Caco-2 (cell line): ENCODE results near the gene SLC8A2. TPM values are rescaled to one million over a fixed set of nuclear protein-coding genes. Genes with fewer than 3 reads are reported as not detected.

Experiments used
- Bru-seq: library from RNA; stranded (reverse); fragments of 400-500 nt; gene quantifications from one replicate; lab custom pipeline; 2021; lab: Mats Ljungman, UMichigan
- BruChase-seq, 2 experiments: library from RNA; stranded (reverse); fragments of 400-500 nt; gene quantifications; one replicate each; lab custom pipeline; 2021; lab: Mats Ljungman, UMichigan
- BruUV-seq: library from RNA; stranded (reverse); fragments of 400-500 nt; replicated peaks from 2 replicates; lab custom pipeline; 2021; lab: Mats Ljungman, UMichigan
- CTCF ChIA-PET: fragments of 300-600 bp; sonication (Branson Sonifier 250); formaldehyde crosslinking; loops from one replicate; lab custom pipeline; 2022; ENCODE audit warnings: antibody characterized with exemption; lab: Charles Lee
- POLR2A ChIA-PET: fragments of 300-600 bp; sonication (Branson Sonifier 250); formaldehyde crosslinking; loops from one replicate; lab custom pipeline; 2022; ENCODE audit warnings: antibody characterized with exemption; lab: Charles Lee
- DNase-seq, 2 experiments: peaks; one replicate each; pipeline versions ENCODE4 v3.0.0 to v3.0.0-alpha.2; 2020 to 2022
- H3K27me3 ChIP-seq: replicated peaks from 2 replicates; pipeline ENCODE4 v1.6.0; 2011; ENCODE audit warnings: low read length; ENCODE audit not compliant: control insufficient read depth, insufficient read depth
- H3K36me3 ChIP-seq: 2 replicates; pipeline ENCODE4 v1.5.1; 2011; ENCODE audit warnings: low read length; ENCODE audit not compliant: control insufficient read depth, insufficient read depth
- H3K4me1 ChIP-seq: fragments of 250-450 bp; sonication (Bioruptor Pico); 2 replicates; pipeline ENCODE4 v1.5.1; 2020; ENCODE audit warnings: mild to moderate bottlenecking
- H3K4me3 ChIP-seq: 2 replicates; pipeline ENCODE4 v1.5.1; 2011; ENCODE audit warnings: low read depth, mild to moderate bottlenecking, control low read depth, low read length
- H3K9me3 ChIP-seq: fragments of 250-450 bp; sonication (Bioruptor Pico); 2 replicates; pipeline ENCODE4 v1.5.1; 2020; ENCODE audit warnings: mild to moderate bottlenecking, moderate library complexity
- H3K27ac Mint-ChIP-seq: one replicate; pipeline ENCODE4 v1.8.0; 2022; ENCODE audit warnings: mixed read lengths; ENCODE audit not compliant: unreplicated experiment
- H3K27me3 Mint-ChIP-seq: one replicate; pipeline ENCODE4 v1.8.0; 2022; ENCODE audit warnings: mixed read lengths; ENCODE audit not compliant: insufficient read depth, unreplicated experiment
- H3K36me3 Mint-ChIP-seq: one replicate; pipeline ENCODE4 v1.8.0; 2022; ENCODE audit warnings: mild to moderate bottlenecking, mixed read lengths; ENCODE audit not compliant: insufficient read depth, unreplicated experiment
- H3K4me1 Mint-ChIP-seq: one replicate; pipeline ENCODE4 v1.8.0; 2022; ENCODE audit warnings: low read depth, mixed read lengths; ENCODE audit not compliant: unreplicated experiment
- H3K4me3 Mint-ChIP-seq: one replicate; pipeline ENCODE4 v1.8.0; 2022; ENCODE audit warnings: mild to moderate bottlenecking, moderate library complexity, mixed read lengths; ENCODE audit not compliant: unreplicated experiment
- H3K9me3 Mint-ChIP-seq: one replicate; pipeline ENCODE4 v1.8.0; 2022; ENCODE audit warnings: mixed read lengths; ENCODE audit not compliant: unreplicated experiment
- CTCF ChIP-seq, 2 experiments: fragments of 200-600 bp in 1 of 2; IDR thresholded peaks; 1 replicate in 1 of 2; 2 replicates in 1 of 2; pipeline versions ENCODE4 v1.5.1 to v1.8.0; 2011 to 2022; ENCODE audit warnings: antibody characterized with exemption in 1 of 2, control low read depth in 1 of 2, inconsistent platforms in 1 of 2, low read depth in 1 of 2, low read length in 1 of 2, mild to moderate bottlenecking in 1 of 2, moderate library complexity in 1 of 2; ENCODE audit not compliant: insufficient read depth in 1 of 2, severe bottlenecking in 1 of 2, unreplicated experiment in 1 of 2
- intact Hi-C: fragments of 100-400 bp; cut with micrococcal nuclease; formaldehyde crosslinking; loops from one replicate; pipeline ENCODE4 v1.10.0; 2022; ENCODE audit not compliant: unreplicated experiment
- long read RNA-seq: library from polyadenylated mRNA; stranded (forward); transcript quantifications from one replicate; pipeline ENCODE4 v2.0.0, GENCODE V29; 2022
- total RNA-seq: library from RNA; stranded (reverse); gene quantifications from 2 replicates; pipeline ENCODE4 v1.2.3, GENCODE V29; 2022

SLC8A2 gene, protein sequence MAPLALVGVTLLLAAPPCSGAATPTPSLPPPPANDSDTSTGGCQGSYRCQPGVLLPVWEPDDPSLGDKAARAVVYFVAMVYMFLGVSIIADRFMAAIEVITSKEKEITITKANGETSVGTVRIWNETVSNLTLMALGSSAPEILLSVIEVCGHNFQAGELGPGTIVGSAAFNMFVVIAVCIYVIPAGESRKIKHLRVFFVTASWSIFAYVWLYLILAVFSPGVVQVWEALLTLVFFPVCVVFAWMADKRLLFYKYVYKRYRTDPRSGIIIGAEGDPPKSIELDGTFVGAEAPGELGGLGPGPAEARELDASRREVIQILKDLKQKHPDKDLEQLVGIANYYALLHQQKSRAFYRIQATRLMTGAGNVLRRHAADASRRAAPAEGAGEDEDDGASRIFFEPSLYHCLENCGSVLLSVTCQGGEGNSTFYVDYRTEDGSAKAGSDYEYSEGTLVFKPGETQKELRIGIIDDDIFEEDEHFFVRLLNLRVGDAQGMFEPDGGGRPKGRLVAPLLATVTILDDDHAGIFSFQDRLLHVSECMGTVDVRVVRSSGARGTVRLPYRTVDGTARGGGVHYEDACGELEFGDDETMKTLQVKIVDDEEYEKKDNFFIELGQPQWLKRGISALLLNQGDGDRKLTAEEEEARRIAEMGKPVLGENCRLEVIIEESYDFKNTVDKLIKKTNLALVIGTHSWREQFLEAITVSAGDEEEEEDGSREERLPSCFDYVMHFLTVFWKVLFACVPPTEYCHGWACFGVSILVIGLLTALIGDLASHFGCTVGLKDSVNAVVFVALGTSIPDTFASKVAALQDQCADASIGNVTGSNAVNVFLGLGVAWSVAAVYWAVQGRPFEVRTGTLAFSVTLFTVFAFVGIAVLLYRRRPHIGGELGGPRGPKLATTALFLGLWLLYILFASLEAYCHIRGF
- 1.2 and 1.3 TPM in 2 replicates for total RNA-seq
- Bru-seq, nascent RNA: percentile 21 among the genes with signal in this experiment
- percentile 21 among the genes with signal in this experiment for BruChase-seq, experiment 1, labeled RNA remaining after a 2-hour chase
- percentile 32 among the genes with signal in this experiment for BruChase-seq, experiment 2, labeled RNA remaining after a 6-hour chase
- long read RNA-seq: 0 reads

DNA sequence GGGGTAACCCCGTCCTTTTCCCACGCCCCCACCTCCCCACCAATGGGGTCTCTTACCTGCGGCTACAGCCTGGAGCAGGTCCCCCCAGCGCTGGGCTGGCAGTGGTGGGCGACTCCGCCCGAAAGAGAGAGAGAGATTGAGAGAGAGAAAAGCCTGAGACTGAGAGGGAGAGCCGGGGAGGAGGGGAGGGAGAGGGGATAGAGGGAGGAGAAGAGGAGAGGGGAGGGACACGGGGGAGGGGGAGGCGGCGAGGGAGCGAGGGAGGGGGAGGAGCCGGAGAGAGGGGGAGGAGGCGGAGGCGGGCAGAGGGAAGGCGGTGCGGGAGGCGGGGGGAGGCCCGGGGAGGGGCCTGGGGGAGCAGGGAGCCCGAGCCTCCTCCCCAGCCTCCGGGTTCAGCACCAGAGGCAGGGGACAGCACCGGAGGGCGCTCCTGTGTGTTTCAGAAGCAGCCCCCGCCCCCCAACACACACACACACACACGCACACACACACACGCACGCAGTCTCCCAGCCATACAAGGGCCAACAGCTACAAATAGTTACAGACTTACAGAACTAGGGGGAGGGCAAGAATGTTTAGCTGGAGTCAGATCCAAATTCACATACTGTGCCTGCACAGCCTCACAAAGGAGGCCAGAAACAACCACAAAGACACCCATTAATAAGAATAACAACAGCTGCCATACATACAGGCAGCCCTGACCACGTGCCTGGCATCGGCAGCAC, at the start of gene SLC8A2:
SLC8A2 (minus strand) TSS at position 161 of the 725 bp plus-strand sequence. CDS start 5,490 bp downstream, outside the sequence.
- peaks cover 11% of the 10 kb centered on the region for H3K4me1 Mint-ChIP-seq
- no peaks in the 10 kb centered on the region for H3K9me3 Mint-ChIP-seq
- Histone ChIP-seq H3K4me1 (peaks cover 21% of the 10 kb centered on the region; the same call in 1 of the 2 replicates), H3K9me3 (no peaks in the 10 kb centered on the region), H3K4me3 (peak within 1 kb of the TSS; percentile 12; the same call in 1 of the 2 replicates), H3K27me3 (no peaks in the 10 kb centered on the region), H3K36me3 (no peaks in the 10 kb centered on the region)
- ChIA-PET CTCF (interaction anchor here (1.6 kb wide), 1 partner anchor 35 kb away, joined by 5 read pairs; no protein-coding TSS in a partner anchor), POLR2A (no interaction called here)
- BruUV-seq: no TSS peak
- DNase-seq: peak; percentile 89 to 90
- H3K36me3 Mint-ChIP-seq: no peaks in the 10 kb centered on the region
- intact Hi-C loops: no loop called here
- peaks cover 16% of the 10 kb centered on the region for H3K27me3 Mint-ChIP-seq
- no peak for TF ChIP-seq CTCF (IDR thresholded peaks at IDR 0.05; ENCODE audit: insufficient read depth in 1 of 2, low read depth in 1 of 2, low read length in 1 of 2, severe bottlenecking in 1 of 2, unreplicated experiment in 1 of 2)
- peak within 1 kb of the TSS; percentile 58 for H3K4me3 Mint-ChIP-seq
- H3K27ac Mint-ChIP-seq: no peak within 1 kb of the TSS

- ChIA-PET POLR2A (interaction anchor here (0.6 kb wide), 1 partner anchor 9 kb away, joined by 8 read pairs; no protein-coding TSS in a partner anchor), CTCF (interaction anchor here (0.9 to 1.5 kb wide), 5 partner anchors 9 to 93 kb away, joined by 3 to 6 read pairs (median 4); no protein-coding TSS in a partner anchor)
- no peak for TF ChIP-seq CTCF (IDR thresholded peaks at IDR 0.05; ENCODE audit: insufficient read depth in 1 of 2, low read depth in 1 of 2, low read length in 1 of 2, severe bottlenecking in 1 of 2, unreplicated experiment in 1 of 2)
- no TSS peak for BruUV-seq
- no peaks in the 10 kb centered on the region for H3K9me3 ChIP-seq
- no peaks in the 10 kb centered on the region for H3K36me3 Mint-ChIP-seq
- intact Hi-C loops: no loop called here
- H3K27ac Mint-ChIP-seq: no peak overlapping the region
- no peaks in the 10 kb centered on the region for H3K9me3 Mint-ChIP-seq
- H3K4me1 ChIP-seq: 0 out of 2 replicates have a peak, but pooled peaks cover 3% of the 10 kb centered on the region
- no peak overlapping the region for H3K4me3 ChIP-seq
- no peaks in the 10 kb centered on the region for H3K36me3 ChIP-seq
- H3K4me1 Mint-ChIP-seq: peaks cover 6% of the 10 kb centered on the region
- DNase-seq: no peak
- no peaks in the 10 kb centered on the region for H3K27me3 ChIP-seq
- no peaks in the 10 kb centered on the region for H3K27me3 Mint-ChIP-seq
- no peak overlapping the region for H3K4me3 Mint-ChIP-seq
Measured at GRCh38 chr19:47520839-47521238, 49.1 kb upstream of the SLC8A2 start.
